Sigmoid colon (tissue), 7 donors: ENCODE data around the gene KBTBD7. TPM values are rescaled to one million over a fixed set of nuclear protein-coding genes. Genes with fewer than 3 reads are reported as not detected.

Experiments
- DNase-seq: peaks from one replicate; pipeline ENCODE4 v3.0.0-alpha.2; 2019
- H3K27ac ChIP-seq, 4 donors: fragments of 200-600 bp; sonication (generic); one replicate each; pipeline ENCODE4 v1.5.1; 2016 to 2019; ENCODE audit warnings: mild to moderate bottlenecking in 1 of 4
- H3K27me3 ChIP-seq, 3 donors: fragments of 200-600 bp; sonication (generic); one replicate each; pipeline ENCODE4 v1.5.1; 2019; ENCODE audit warnings: mild to moderate bottlenecking in 1 of 3
- H3K36me3 ChIP-seq, 4 donors: fragments of 200-600 bp; sonication (generic); one replicate each; pipeline ENCODE4 v1.5.1; 2016 to 2019
- H3K4me1 ChIP-seq, 4 donors: fragments of 200-600 bp; sonication (generic); one replicate each; pipeline ENCODE4 v1.5.1; 2017 to 2019
- H3K4me3 ChIP-seq, 4 donors: fragments of 200-600 bp; sonication (generic); one replicate each; pipeline ENCODE4 v1.5.1; 2017 to 2019; ENCODE audit warnings: mild to moderate bottlenecking in 2 of 4, moderate library complexity in 1 of 4
- H3K9me3 ChIP-seq, 4 donors: fragments of 200-600 bp in 3 of 4; sonication (generic) in 3 of 4; one replicate each; pipeline versions ENCODE4 v1.5.1 to v1.6.1; 2013 to 2019
- CTCF ChIP-seq, 4 experiments: fragments of 450-650 bp in 3 of 4; fragments of 200-600 bp in 1 of 4; IDR thresholded peaks; one replicate each; pipeline ENCODE4 v1.5.1; 2016 to 2019; ENCODE audit warnings: antibody characterized with exemption in 4 of 4, mild to moderate bottlenecking in 3 of 4, moderate library complexity in 2 of 4
- EP300 ChIP-seq, 4 donors: sonication (generic); formaldehyde crosslinking; IDR thresholded peaks; one replicate each; pipeline ENCODE4 v1.6.1; 2017; ENCODE audit warnings: antibody characterized with exemption in 4 of 4
- POLR2A ChIP-seq, 2 donors: fragments of 450-650 bp; IDR thresholded peaks; one replicate each; pipeline ENCODE4 v1.6.1; 2016; ENCODE audit warnings: antibody characterized with exemption in 2 of 2, mild to moderate bottlenecking in 2 of 2, moderate library complexity in 2 of 2
- POLR2AphosphoS5 ChIP-seq, 4 donors: sonication (generic); formaldehyde crosslinking; IDR thresholded peaks; one replicate each; pipeline ENCODE4 v1.6.1; 2017; ENCODE audit warnings: antibody characterized with exemption in 4 of 4
- WGBS, 2 donors: extraction: QIAGEN DNeasy Blood & Tissue Kit; methylation state at CpG; one replicate each; pipeline ENCODE4 v1.1.7; 2013; 5-methylcytosine and 5-hydroxymethylcytosine counted together
- intact Hi-C: fragments of 100-400 bp; cut with DNase I; formaldehyde crosslinking; loops from one replicate; pipeline ENCODE4 v1.15.1; 2023
- polyA plus RNA-seq, 3 donors: library from polyadenylated mRNA; stranded (reverse); fragments of 200-250 nt; gene quantifications; one replicate each; pipeline ENCODE4 v1.2.3, GENCODE V29; 2013
- total RNA-seq, 4 donors: library from RNA; depleted of rRNA; stranded (reverse); fragments of >200 nt; gene quantifications; one replicate each; pipeline ENCODE4 v1.1.0, GENCODE V29; 2016
- donor health status: healthy with polysubstance abuse.
- donor health status: Bipolar disorder and iron deficiency.
- donor health status: healthy.

KBTBD7 gene
- total and polyA plus RNA-seq, 7 donors = 1.2 to 10.2 (median 5.6) TPM

GRCh38 chr13:41145136-41145908 lies 49.0 kb downstream of the KBTBD7 start:
- Histone ChIP-seq H3K9me3 (peaks cover 0 to 13% (median 8%) of the 10 kb centered on the region in 4 donors), H3K27ac (no peak overlapping the region), H3K4me1 (no peaks in the 10 kb centered on the region), H3K27me3 (no peaks in the 10 kb centered on the region), H3K36me3 (no peaks in the 10 kb centered on the region), H3K4me3 (no peak overlapping the region)
- no peak for DNase-seq
- WGBS, 2 donors = 87 to 88% methylated on average over 4 of the region's 4 CpGs
- intact Hi-C loops = no loop called here
- TF ChIP-seq CTCF (IDR thresholded peaks at IDR 0.05) = no peak
- TF ChIP-seq EP300 (IDR thresholded peaks at IDR 0.05) = no peak
- TF ChIP-seq POLR2A (IDR thresholded peaks at IDR 0.05) = no peak
- TF ChIP-seq POLR2AphosphoS5 (IDR thresholded peaks at IDR 0.05) = no peak

GRCh38 chr13:41144576-41144975 lies 49.8 kb downstream of the KBTBD7 start:
- peaks cover 0 to 12% (median 8%) of the 10 kb centered on the region in 4 donors for H3K9me3 ChIP-seq
- intact Hi-C loops = no loop called here
- H3K27me3 ChIP-seq = no peaks in the 10 kb centered on the region
- no peak for TF ChIP-seq CTCF (IDR thresholded peaks at IDR 0.05)
- TF ChIP-seq POLR2AphosphoS5 (IDR thresholded peaks at IDR 0.05) = no peak
- TF ChIP-seq POLR2A (IDR thresholded peaks at IDR 0.05) = no peak
- no peak for TF ChIP-seq EP300 (IDR thresholded peaks at IDR 0.05)
- H3K4me1 ChIP-seq = no peaks in the 10 kb centered on the region
- no peak overlapping the region for H3K27ac ChIP-seq
- H3K4me3 ChIP-seq = no peak overlapping the region
- DNase-seq = no peak
- WGBS, 2 donors = 87 to 90% methylated on average over 2 of the region's 2 CpGs
- no peaks in the 10 kb centered on the region for H3K36me3 ChIP-seq

Other genes starting within 250 kb of the KBTBD7 start
- gene ELF1, start 175.3 kb downstream of the KBTBD7 start, total RNA-seq = 10 to 100 TPM; 47.4 to 68.5 (median 58.0) TPM
- gene ELF1, start 175.3 kb downstream of the KBTBD7 start, polyA plus RNA-seq = 10 to 100 TPM; 31.8 to 45.3 (median 35.1) TPM
- 10 to 100 TPM; 11.6 to 25.0 (median 18.4) TPM for gene WBP4, start 133.1 kb downstream of the KBTBD7 start, total RNA-seq
- 1 to 10 TPM; 5.1 to 7.8 (median 7.2) TPM for gene WBP4, start 133.1 kb downstream of the KBTBD7 start, polyA plus RNA-seq
- 10 to 100 TPM in 2 of 4 donors, 1 to 10 TPM in 2; 6.7 to 10.7 (median 9.9) TPM for gene KBTBD6, start 61.8 kb downstream of the KBTBD7 start, total RNA-seq
- gene KBTBD6, start 61.8 kb downstream of the KBTBD7 start, polyA plus RNA-seq = 1 to 10 TPM; 1.2 to 3.9 (median 1.4) TPM
- 10 to 100 TPM; 12.5 to 19.9 (median 15.0) TPM for gene MTRF1, start 69.0 kb upstream of the KBTBD7 start, total RNA-seq
- 10 to 100 TPM in 1 of 3 donors, 1 to 10 TPM in 2; 9.0 to 12.3 (median 9.7) TPM for gene MTRF1, start 69.0 kb upstream of the KBTBD7 start, polyA plus RNA-seq
- gene NAA16, start 116.7 kb upstream of the KBTBD7 start, total RNA-seq = 10 to 100 TPM; 15.2 to 24.4 (median 18.1) TPM
- 1 to 10 TPM; 2.5 to 6.6 (median 6.0) TPM for gene NAA16, start 116.7 kb upstream of the KBTBD7 start, polyA plus RNA-seq